Gastrocnemius medialis (tissue), 4 donors: ENCODE results near the gene NSL1. TPM values are rescaled to one million over a fixed set of nuclear protein-coding genes. Genes with fewer than 3 reads are reported as not detected.
"Not testable (repeated sequence)": the region's sequence is repeated elsewhere in the genome, so short reads cannot be mapped to it uniquely, and the experiment has no call there.

Source experiments
- ATAC-seq, 2 donors: fragments of 150-250 bp; one replicate each; pipeline ENCODE4 v1.9.1; 2016
- DNase-seq, 2 donors: peaks; one replicate each; pipeline ENCODE4 v3.0.0-alpha.2; 2019
- H3K27ac ChIP-seq, 4 donors: fragments of 200-600 bp; sonication (generic); 1 replicate in 1 of 4; 2 replicates in 3 of 4; pipeline ENCODE4 v1.5.1; 2016 to 2018; ENCODE audit warnings: mild to moderate bottlenecking in 2 of 4, moderate library complexity in 1 of 4
- H3K27me3 ChIP-seq, 3 donors: fragments of 200-600 bp; sonication (generic) in 2 of 3; 1 replicate in 1 of 3; 2 replicates in 2 of 3; pipeline versions ENCODE4 v1.5.1 to v1.6.0; 2016 to 2019; ENCODE audit warnings: mild to moderate bottlenecking in 1 of 3, moderate library complexity in 1 of 3
- H3K36me3 ChIP-seq, 2 donors: fragments of 200-600 bp; sonication (generic) in 1 of 2; one replicate each; pipeline ENCODE4 v1.5.1; 2017 to 2018
- H3K4me1 ChIP-seq, 2 donors: fragments of 200-600 bp; sonication (generic) in 1 of 2; one replicate each; pipeline ENCODE4 v1.5.1; 2016 to 2017; ENCODE audit warnings: mild to moderate bottlenecking in 2 of 2
- H3K4me3 ChIP-seq, 4 donors: fragments of 200-600 bp; sonication (generic) in 3 of 4; 1 replicate in 1 of 4; 2 replicates in 3 of 4; pipeline ENCODE4 v1.5.1; 2016 to 2019; ENCODE audit warnings: mild to moderate bottlenecking in 2 of 4
- H3K9me3 ChIP-seq, 3 donors: fragments of 200-600 bp; sonication (generic) in 2 of 3; 1 replicate in 1 of 3; 2 replicates in 2 of 3; pipeline ENCODE4 v1.5.1; 2016 to 2019
- POLR2A ChIP-seq, 2 donors: fragments of 450-650 bp; IDR thresholded peaks; one replicate each; pipeline ENCODE4 v1.6.1; 2017; ENCODE audit warnings: antibody characterized with exemption in 2 of 2, mild to moderate bottlenecking in 2 of 2, moderate library complexity in 2 of 2
- in situ Hi-C, 4 donors: fragments of 200-750 bp; cut with MboI; loops; one replicate each; pipeline versions ENCODE4 v1.15.0 to v1.8.0; 2017; ENCODE audit warnings: low sequenced_read_pairs in 4 of 4
- intact Hi-C: fragments of 100-400 bp; cut with DNase I; formaldehyde crosslinking; loops from one replicate; pipeline ENCODE4 v1.15.1; 2023; ENCODE audit warnings: low total_unique reads
- total RNA-seq, 4 donors: library from RNA; depleted of rRNA; stranded (reverse); fragments of >200 nt; gene quantifications; one replicate each; pipeline versions ENCODE4 v1.1.0 to v1.2.3, GENCODE V29; 2016
- TF ChIP-seq, protein P1 (sequence below), 5 experiments: fragments of 450-650 bp in 3 of 5; fragments of 200-600 bp in 2 of 5; sonication (generic) in 2 of 5; IDR thresholded peaks in 4 of 5; conservative IDR thresholded peaks in 1 of 5; 1 replicate in 4 of 5; 2 replicates in 1 of 5; pipeline ENCODE4 v1.5.1; 2016 to 2019; ENCODE audit warnings: antibody characterized with exemption in 5 of 5, mild to moderate bottlenecking in 3 of 5, moderate library complexity in 3 of 5

NSL1 gene, protein sequence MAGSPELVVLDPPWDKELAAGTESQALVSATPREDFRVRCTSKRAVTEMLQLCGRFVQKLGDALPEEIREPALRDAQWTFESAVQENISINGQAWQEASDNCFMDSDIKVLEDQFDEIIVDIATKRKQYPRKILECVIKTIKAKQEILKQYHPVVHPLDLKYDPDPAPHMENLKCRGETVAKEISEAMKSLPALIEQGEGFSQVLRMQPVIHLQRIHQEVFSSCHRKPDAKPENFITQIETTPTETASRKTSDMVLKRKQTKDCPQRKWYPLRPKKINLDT
- total RNA-seq = 10 to 100 TPM; 21.3 to 42.6 (median 28.2) TPM

DNA sequence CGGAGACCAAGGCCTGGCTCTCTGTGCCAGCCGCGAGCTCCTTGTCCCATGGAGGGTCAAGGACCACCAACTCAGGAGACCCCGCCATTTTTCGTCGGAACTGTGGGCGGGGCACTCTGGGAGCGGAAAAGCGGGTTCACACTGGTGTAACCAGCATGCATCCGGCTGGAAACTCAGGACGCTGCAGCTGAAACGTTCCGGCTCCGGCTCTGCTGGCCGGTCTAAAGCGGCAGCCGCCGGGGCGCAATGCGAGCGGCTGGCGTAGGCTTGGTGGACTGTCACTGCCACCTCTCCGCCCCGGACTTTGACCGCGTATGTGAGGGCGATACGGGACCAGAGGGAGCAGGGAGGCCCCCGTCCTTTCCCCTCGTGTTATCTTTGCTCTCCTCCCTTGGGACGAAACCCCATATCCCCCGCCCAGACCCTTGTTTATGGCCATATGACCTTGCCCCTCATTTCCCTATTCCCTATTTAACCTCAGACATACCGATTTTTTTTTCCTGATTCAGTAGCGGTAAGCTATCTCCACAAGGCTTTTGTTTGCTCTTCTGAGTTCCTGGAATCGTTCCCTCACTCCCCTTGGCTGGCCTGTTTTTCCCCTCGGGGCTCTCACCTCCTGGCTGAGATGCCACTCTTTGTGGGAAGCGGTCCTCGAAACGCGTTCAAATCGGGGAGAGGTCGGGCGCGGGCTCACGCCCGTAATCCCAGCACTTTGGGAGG, at the start of gene NSL1, which contains the start of gene TATDN3:
NSL1 (minus strand) TSS at position 102 of the 720 bp plus-strand sequence; CDS start at position 88, 14 bp downstream.
TATDN3 (plus strand) TSS at position 219 of the 720 bp plus-strand sequence; CDS start at position 247, 28 bp downstream.
- intact Hi-C loops (loop anchor here (1.0 to 5.0 kb wide), 3 partner anchors 65 to 225 kb away; partner anchors contain the start of genes ANGEL2 and FLVCR1), in situ Hi-C loops (loop anchor here in 1 of 4 donors (10.0 kb wide), 2 partner anchors 127 to 223 kb away; partner anchors contain the start of gene ANGEL2)
- Histone ChIP-seq H3K27ac (peak within 1 kb of the TSS; percentile 87 to 96 (median 90)), H3K27me3 (no peaks in the 10 kb centered on the region), H3K36me3 (peaks cover 0 to 16% of the 10 kb centered on the region in 2 donors), H3K4me3 (peak within 1 kb of the TSS; percentile 76 to 98 (median 94)), H3K9me3 (no peaks in the 10 kb centered on the region), H3K4me1 (peaks cover 13 to 23% of the 10 kb centered on the region in 2 donors)
- ATAC-seq (peak; percentile 96 to 97), DNase-seq (peak; percentile 73 to 79)
- TF ChIP-seq, protein P1, sequence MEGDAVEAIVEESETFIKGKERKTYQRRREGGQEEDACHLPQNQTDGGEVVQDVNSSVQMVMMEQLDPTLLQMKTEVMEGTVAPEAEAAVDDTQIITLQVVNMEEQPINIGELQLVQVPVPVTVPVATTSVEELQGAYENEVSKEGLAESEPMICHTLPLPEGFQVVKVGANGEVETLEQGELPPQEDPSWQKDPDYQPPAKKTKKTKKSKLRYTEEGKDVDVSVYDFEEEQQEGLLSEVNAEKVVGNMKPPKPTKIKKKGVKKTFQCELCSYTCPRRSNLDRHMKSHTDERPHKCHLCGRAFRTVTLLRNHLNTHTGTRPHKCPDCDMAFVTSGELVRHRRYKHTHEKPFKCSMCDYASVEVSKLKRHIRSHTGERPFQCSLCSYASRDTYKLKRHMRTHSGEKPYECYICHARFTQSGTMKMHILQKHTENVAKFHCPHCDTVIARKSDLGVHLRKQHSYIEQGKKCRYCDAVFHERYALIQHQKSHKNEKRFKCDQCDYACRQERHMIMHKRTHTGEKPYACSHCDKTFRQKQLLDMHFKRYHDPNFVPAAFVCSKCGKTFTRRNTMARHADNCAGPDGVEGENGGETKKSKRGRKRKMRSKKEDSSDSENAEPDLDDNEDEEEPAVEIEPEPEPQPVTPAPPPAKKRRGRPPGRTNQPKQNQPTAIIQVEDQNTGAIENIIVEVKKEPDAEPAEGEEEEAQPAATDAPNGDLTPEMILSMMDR (IDR thresholded peaks at IDR 0.05 in 4 of 5, conservative IDR thresholded peaks at IDR 0.05 in 1 of 5) = peak in 2 of 5 experiments; percentile 11 to 16
- TF ChIP-seq POLR2A (IDR thresholded peaks at IDR 0.05) = peak; percentile 58 to 61

- DNase-seq = no peak
- in situ Hi-C loops (no loop called here), intact Hi-C loops (no loop called here)
- Histone ChIP-seq H3K9me3 (no peaks in the 10 kb centered on the region), H3K4me3 (no peak overlapping the region), H3K36me3 (no peaks in the 10 kb centered on the region), H3K4me1 (no peaks in the 10 kb centered on the region), H3K27me3 (no peaks in the 10 kb centered on the region), H3K27ac (no peak overlapping the region)
- ATAC-seq = no peak
- TF ChIP-seq, protein P1 (IDR thresholded peaks at IDR 0.05 in 4 of 5, conservative IDR thresholded peaks at IDR 0.05 in 1 of 5) = no peak
- TF ChIP-seq POLR2A (IDR thresholded peaks at IDR 0.05) = no peak
Observed at GRCh38 chr1:212838145-212838544, 46.6 kb upstream of the NSL1 start.

- H3K36me3 ChIP-seq, H3K27ac ChIP-seq, H3K4me1 ChIP-seq, in situ Hi-C loops, DNase-seq, intact Hi-C loops, H3K4me3 ChIP-seq, H3K27me3 ChIP-seq, H3K9me3 ChIP-seq, ATAC-seq: not testable (repeated sequence)
Observed at GRCh38 chr1:212833211-212834207, 41.9 kb upstream of the NSL1 start.

DNA sequence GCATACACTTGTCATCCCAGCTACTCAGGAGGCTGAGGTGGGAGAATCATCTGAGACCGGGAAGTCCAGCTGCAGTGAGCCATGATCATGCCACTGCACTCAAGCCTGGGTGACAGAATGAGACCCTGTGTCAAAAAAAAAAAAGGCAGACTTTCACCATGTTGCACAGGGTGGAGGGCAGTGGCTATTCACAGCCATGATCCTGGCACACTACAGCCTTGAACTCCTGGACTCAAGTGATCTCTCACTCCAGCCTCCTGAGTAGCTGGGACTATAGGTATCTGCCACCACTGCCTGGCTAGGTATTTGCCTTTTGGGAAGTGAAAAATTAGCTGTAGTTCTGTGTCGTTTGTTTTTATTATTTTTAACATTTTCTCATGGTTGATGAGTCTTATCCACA, 36.8 kb upstream of the NSL1 start:
- Histone ChIP-seq H3K27ac (no peak overlapping the region), H3K9me3 (no peaks in the 10 kb centered on the region), H3K36me3 (no peaks in the 10 kb centered on the region), H3K27me3 (no peaks in the 10 kb centered on the region), H3K4me1 (no peaks in the 10 kb centered on the region), H3K4me3 (no peak overlapping the region)
- DNase-seq = no peak
- no peak for ATAC-seq
- intact Hi-C loops (no loop called here), in situ Hi-C loops (no loop called here)
- TF ChIP-seq, protein P1 (IDR thresholded peaks at IDR 0.05 in 4 of 5, conservative IDR thresholded peaks at IDR 0.05 in 1 of 5) = no peak
- no peak for TF ChIP-seq POLR2A (IDR thresholded peaks at IDR 0.05)
